CD14-positive monocyte (primary cell): Measurements from ENCODE around the gene UCMA. TPM values are rescaled to one million over a fixed set of nuclear protein-coding genes. Genes with fewer than 3 reads are reported as not detected.

Source experiments
- DNase-seq, 3 donors: peaks; one replicate each; pipeline ENCODE4 v3.0.0-alpha.2; 2011 to 2022
- H2AFZ ChIP-seq: 2 replicates; pipeline ENCODE4 v1.6.0; 2012; ENCODE audit warnings: mild to moderate bottlenecking, low read depth, low read length, inconsistent platforms; ENCODE audit not compliant: insufficient read depth, poor library complexity, severe bottlenecking
- H3K27ac ChIP-seq, 2 donors: 1 replicate in 1 of 2; 2 replicates in 1 of 2; pipeline ENCODE4 v1.5.1; 2012 to 2013; ENCODE audit warnings: low read length in 2 of 2, control low read depth in 1 of 2, inconsistent platforms in 1 of 2, low read depth in 1 of 2, mild to moderate bottlenecking in 1 of 2
- H3K27me3 ChIP-seq, 2 donors: one replicate each; pipeline versions ENCODE4 v1.6.0 to v1.6.1; 2011 to 2013; ENCODE audit warnings: low read length in 2 of 2; ENCODE audit not compliant: control insufficient read depth in 2 of 2, insufficient read depth in 2 of 2
- H3K36me3 ChIP-seq, 2 donors: replicated peaks in 1 of 2; 1 replicate in 1 of 2; 2 replicates in 1 of 2; pipeline versions ENCODE4 v1.5.1 to v1.6.1; 2012 to 2013; ENCODE audit warnings: low read length in 2 of 2, control low read depth in 1 of 2, inconsistent platforms in 1 of 2, mild to moderate bottlenecking in 1 of 2; ENCODE audit not compliant: insufficient read depth in 2 of 2, control insufficient read depth in 1 of 2
- H3K4me1 ChIP-seq, 2 donors: 1 replicate in 1 of 2; 2 replicates in 1 of 2; pipeline versions ENCODE4 v1.5.1 to v1.6.1; 2012 to 2013; ENCODE audit warnings: low read length in 2 of 2, control low read depth in 1 of 2, inconsistent platforms in 1 of 2, mild to moderate bottlenecking in 1 of 2, moderate library complexity in 1 of 2; ENCODE audit not compliant: insufficient read depth in 2 of 2, control insufficient read depth in 1 of 2
- H3K4me2 ChIP-seq: replicated peaks from 2 replicates; pipeline ENCODE3; 2012; ENCODE audit warnings: low read length, moderate library complexity, mild to moderate bottlenecking; ENCODE audit not compliant: poor library complexity, severe bottlenecking; ENCODE audit errors: extremely low read depth
- H3K4me3 ChIP-seq, 3 experiments: fragments of 200-600 bp in 1 of 3; sonication (generic) in 1 of 3; replicated peaks in 1 of 3; 1 replicate in 2 of 3; 2 replicates in 1 of 3; pipeline ENCODE4 v1.5.1; 2011 to 2013; ENCODE audit warnings: low read length in 3 of 3, mild to moderate bottlenecking in 3 of 3, control low read depth in 2 of 3, low read depth in 2 of 3, inconsistent platforms in 1 of 3, moderate library complexity in 1 of 3
- H3K79me2 ChIP-seq: 2 replicates; pipeline ENCODE4 v1.6.0; 2012; ENCODE audit warnings: mild to moderate bottlenecking, control low read depth, inconsistent platforms, low read length, moderate library complexity; ENCODE audit not compliant: insufficient read depth
- H3K9ac ChIP-seq: 2 replicates; pipeline ENCODE4 v1.6.0; 2017; ENCODE audit warnings: low read length, mild to moderate bottlenecking; ENCODE audit not compliant: insufficient read depth, poor library complexity, severe bottlenecking
- H3K9me3 ChIP-seq, 2 donors: replicated peaks in 1 of 2; 1 replicate in 1 of 2; 2 replicates in 1 of 2; pipeline versions ENCODE4 v1.5.1 to v1.6.1; 2012 to 2013; ENCODE audit warnings: low read length in 2 of 2, control low read depth in 1 of 2; ENCODE audit not compliant: control insufficient read depth in 1 of 2, insufficient read depth in 1 of 2
- H4K20me1 ChIP-seq: 2 replicates; pipeline ENCODE4 v1.6.0; 2012; ENCODE audit warnings: mild to moderate bottlenecking, low read length, control low read depth, moderate library complexity; ENCODE audit not compliant: insufficient read depth
- H3K27ac Mint-ChIP-seq, 7 donors: one replicate each; pipeline ENCODE4 v1.8.0; 2020; ENCODE audit warnings: mild to moderate bottlenecking in 7 of 7, mixed read lengths in 7 of 7, moderate library complexity in 6 of 7, inconsistent platforms in 2 of 7
- H3K27me3 Mint-ChIP-seq, 3 donors: one replicate each; pipeline ENCODE4 v1.8.0; 2021 to 2022; ENCODE audit warnings: low read depth in 3 of 3, mild to moderate bottlenecking in 3 of 3, mixed read lengths in 3 of 3, moderate library complexity in 3 of 3, inconsistent platforms in 1 of 3
- H3K36me3 Mint-ChIP-seq, 2 donors: one replicate each; pipeline ENCODE4 v1.8.0; 2020; ENCODE audit warnings: mixed read lengths in 2 of 2, inconsistent platforms in 1 of 2, mild to moderate bottlenecking in 1 of 2
- H3K4me1 Mint-ChIP-seq: one replicate; pipeline ENCODE4 v1.8.0; 2020; ENCODE audit warnings: mild to moderate bottlenecking, mixed read lengths
- H3K4me3 Mint-ChIP-seq, 2 donors: one replicate each; pipeline ENCODE4 v1.8.0; 2020; ENCODE audit warnings: mild to moderate bottlenecking in 2 of 2, mixed read lengths in 2 of 2, moderate library complexity in 1 of 2
- H3K9me3 Mint-ChIP-seq, 7 donors: one replicate each; pipeline ENCODE4 v1.8.0; 2020 to 2022; ENCODE audit warnings: mixed read lengths in 7 of 7, mild to moderate bottlenecking in 6 of 7, moderate library complexity in 6 of 7, inconsistent platforms in 2 of 7
- WGBS: methylation state at CpG from one replicate; pipeline ENCODE4 v1.1.5; 2013; ENCODE audit warnings: missing lambda C conversion rate; ENCODE audit not compliant: insufficient coverage; 5-methylcytosine and 5-hydroxymethylcytosine counted together
- intact Hi-C, 2 donors: fragments of 100-400 bp; cut with micrococcal nuclease; formaldehyde crosslinking; loops; one replicate each; pipeline versions ENCODE4 v1.15.0 to v1.15.1; 2023
- polyA plus RNA-seq, 3 donors: library from polyadenylated mRNA; depleted of rRNA in 1 of 3; unstranded in 2 of 3; stranded (reverse) in 1 of 3; fragments of 300-500 nt in 2 of 3; fragments of >200 nt in 1 of 3; fragmentation: Illumina TruSeq in 2 of 3; gene quantifications; 1 replicate in 2 of 3; 2 replicates in 1 of 3; pipeline ENCODE4 v1.2.3, GENCODE V29; 2012 to 2021
- TF ChIP-seq, protein P1 (sequence below): fragments of 200-600 bp; IDR thresholded peaks from one replicate; pipeline ENCODE4 v1.8.0; 2022; ENCODE audit warnings: antibody characterized with exemption, mild to moderate bottlenecking

Gene UCMA
- polyA plus RNA-seq, 3 donors = not detected

DNA sequence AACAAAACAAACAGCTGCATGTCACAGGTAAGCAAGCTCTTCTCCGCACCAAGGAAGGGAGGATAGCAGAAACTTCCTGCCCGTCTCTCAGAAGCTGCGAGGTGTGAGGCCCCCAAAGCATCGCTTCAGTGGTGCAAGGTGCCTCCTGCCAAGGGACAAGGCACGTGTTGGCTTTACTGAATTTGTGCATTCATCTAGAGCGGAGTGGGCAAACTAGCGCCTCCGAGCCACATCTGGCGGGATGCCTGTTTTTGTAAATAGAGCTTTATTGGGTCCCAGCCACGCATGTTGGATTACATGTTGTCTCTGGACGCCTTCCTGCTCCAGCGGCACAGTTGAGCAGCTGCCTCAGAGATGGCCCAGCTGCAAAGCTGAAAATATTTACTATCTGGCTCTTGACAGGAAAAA is 38.0 kb upstream of the UCMA start:
- Histone ChIP-seq H4K20me1 (no peaks in the 10 kb centered on the region), H3K9ac (no peak overlapping the region), H3K36me3 (no peaks in the 10 kb centered on the region), H3K27me3 (no peaks in the 10 kb centered on the region), H3K4me1 (no peaks in the 10 kb centered on the region), H3K79me2 (no peaks in the 10 kb centered on the region), H3K4me2 (no peak overlapping the region), H3K27ac (no peak overlapping the region), H2AFZ (no peak overlapping the region), H3K9me3 (no peaks in the 10 kb centered on the region), H3K4me3 (no peak overlapping the region)
- H3K9me3 Mint-ChIP-seq = peaks cover 0 to 2% (median 0%) of the 10 kb centered on the region in 7 donors
- H3K4me3 Mint-ChIP-seq = no peak overlapping the region
- intact Hi-C loops = no loop called here
- no peak for DNase-seq
- no peak overlapping the region for H3K27ac Mint-ChIP-seq
- TF ChIP-seq, protein P1, sequence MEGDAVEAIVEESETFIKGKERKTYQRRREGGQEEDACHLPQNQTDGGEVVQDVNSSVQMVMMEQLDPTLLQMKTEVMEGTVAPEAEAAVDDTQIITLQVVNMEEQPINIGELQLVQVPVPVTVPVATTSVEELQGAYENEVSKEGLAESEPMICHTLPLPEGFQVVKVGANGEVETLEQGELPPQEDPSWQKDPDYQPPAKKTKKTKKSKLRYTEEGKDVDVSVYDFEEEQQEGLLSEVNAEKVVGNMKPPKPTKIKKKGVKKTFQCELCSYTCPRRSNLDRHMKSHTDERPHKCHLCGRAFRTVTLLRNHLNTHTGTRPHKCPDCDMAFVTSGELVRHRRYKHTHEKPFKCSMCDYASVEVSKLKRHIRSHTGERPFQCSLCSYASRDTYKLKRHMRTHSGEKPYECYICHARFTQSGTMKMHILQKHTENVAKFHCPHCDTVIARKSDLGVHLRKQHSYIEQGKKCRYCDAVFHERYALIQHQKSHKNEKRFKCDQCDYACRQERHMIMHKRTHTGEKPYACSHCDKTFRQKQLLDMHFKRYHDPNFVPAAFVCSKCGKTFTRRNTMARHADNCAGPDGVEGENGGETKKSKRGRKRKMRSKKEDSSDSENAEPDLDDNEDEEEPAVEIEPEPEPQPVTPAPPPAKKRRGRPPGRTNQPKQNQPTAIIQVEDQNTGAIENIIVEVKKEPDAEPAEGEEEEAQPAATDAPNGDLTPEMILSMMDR = no peak
- H3K27me3 Mint-ChIP-seq = peaks cover 0 to 2% (median 0%) of the 10 kb centered on the region in 3 donors
- 94% methylated on average over 12 of the region's 12 CpGs for WGBS
- H3K36me3 Mint-ChIP-seq = no peaks in the 10 kb centered on the region
- H3K4me1 Mint-ChIP-seq = no peaks in the 10 kb centered on the region

DNA sequence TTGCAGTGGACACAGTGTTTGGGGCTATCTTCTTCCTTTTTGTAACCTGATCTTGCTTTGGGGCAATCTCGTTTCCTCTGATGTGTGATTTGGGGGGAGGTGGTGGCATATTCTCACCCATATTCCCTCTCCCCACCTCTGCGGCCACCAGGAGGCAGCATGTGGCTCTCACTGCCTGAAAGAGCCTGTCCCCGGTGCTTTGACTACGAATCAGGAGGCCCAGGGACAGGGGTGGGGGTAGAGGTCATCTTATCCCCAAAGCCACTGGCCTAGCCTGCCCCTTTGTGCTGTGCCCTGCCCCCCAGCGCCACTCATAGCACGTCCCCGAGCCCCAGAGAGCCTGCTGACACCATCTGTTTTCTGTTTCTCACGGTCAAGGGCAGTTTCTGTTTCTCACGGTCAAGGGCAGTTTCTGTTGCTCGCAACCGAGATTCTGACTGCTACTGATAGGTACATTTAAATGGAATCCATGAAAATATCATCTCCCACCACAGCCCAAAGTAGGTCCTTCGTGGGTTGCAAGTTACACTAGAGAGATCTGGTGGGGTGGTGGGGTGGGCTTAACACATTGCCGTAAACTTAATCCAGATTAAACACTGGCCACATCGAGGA is 37.5 kb upstream of the UCMA start:
- H3K27me3 ChIP-seq = no peaks in the 10 kb centered on the region
- H3K4me1 ChIP-seq = no peaks in the 10 kb centered on the region
- H3K4me3 ChIP-seq = no peak overlapping the region
- H3K9me3 ChIP-seq = no peaks in the 10 kb centered on the region
- intact Hi-C loops = no loop called here
- H3K27me3 Mint-ChIP-seq = peaks cover 0 to 2% (median 0%) of the 10 kb centered on the region in 3 donors
- no peaks in the 10 kb centered on the region for H3K4me1 Mint-ChIP-seq
- H3K27ac ChIP-seq = no peak overlapping the region
- H3K36me3 Mint-ChIP-seq = no peaks in the 10 kb centered on the region
- no peak overlapping the region for H2AFZ ChIP-seq
- H3K36me3 ChIP-seq = no peaks in the 10 kb centered on the region
- H3K9me3 Mint-ChIP-seq = peaks cover 0 to 2% (median 0%) of the 10 kb centered on the region in 7 donors
- TF ChIP-seq, protein P1 = peak; percentile 28
- H3K9ac ChIP-seq = no peak overlapping the region
- no peak overlapping the region for H3K27ac Mint-ChIP-seq
- no peaks in the 10 kb centered on the region for H3K79me2 ChIP-seq
- peak; percentile 1 to 11 (median 5) for DNase-seq
- H4K20me1 ChIP-seq = no peaks in the 10 kb centered on the region
- H3K4me3 Mint-ChIP-seq = no peak overlapping the region
- no peak overlapping the region for H3K4me2 ChIP-seq
- WGBS = 94% methylated on average over 3 of the region's 14 CpGs
